Panc1 (cell line): ENCODE data around the gene MRFAP1L1. TPM values are rescaled to one million over a fixed set of nuclear protein-coding genes. Genes with fewer than 3 reads are reported as not detected.

Source experiments
- ATAC-seq: fragments of 200-7000 bp; cut with Tn5 transposase; 2 replicates; pipeline ENCODE4 v1.9.1; 2020; ENCODE audit warnings: mild to moderate bottlenecking, moderate library complexity
- BruUV-seq: library from RNA; stranded (reverse); fragments of 400-500 nt; replicated peaks from 2 replicates; lab custom pipeline; 2021; lab: Mats Ljungman, UMichigan
- CTCF ChIA-PET: fragments of 300-600 bp; sonication (Branson Sonifier 250); formaldehyde crosslinking; loops from one replicate; lab custom pipeline; 2022; ENCODE audit warnings: antibody characterized with exemption; lab: Charles Lee
- POLR2A ChIA-PET: fragments of 300-600 bp; sonication (Branson Sonifier 250); formaldehyde crosslinking; loops from one replicate; lab custom pipeline; 2022; ENCODE audit warnings: antibody characterized with exemption; lab: Charles Lee
- DNase-seq: peaks from one replicate; pipeline ENCODE4 v3.0.0-alpha.2; 2010; ENCODE audit warnings: low read depth, low spot score
- H3K27ac ChIP-seq: 2 replicates; pipeline ENCODE4 v1.5.1; 2011; ENCODE audit warnings: mild to moderate bottlenecking, low read length, inconsistent platforms
- H3K27me3 ChIP-seq: fragments of 200-500 bp; sonication (Bioruptor generic); 2 replicates; pipeline ENCODE4 v1.6.0; 2014; ENCODE audit warnings: low read length, inconsistent platforms; ENCODE audit not compliant: control insufficient read depth, insufficient read depth
- H3K36me3 ChIP-seq: fragments of 200-500 bp; sonication (Bioruptor generic); 2 replicates; pipeline ENCODE4 v1.5.1; 2014; ENCODE audit warnings: inconsistent platforms, mild to moderate bottlenecking, low read length, moderate library complexity; ENCODE audit not compliant: control insufficient read depth, insufficient read depth
- H3K4me1 ChIP-seq: 2 replicates; pipeline ENCODE4 v1.5.1; 2011; ENCODE audit warnings: inconsistent platforms, mild to moderate bottlenecking, low read length, moderate library complexity; ENCODE audit not compliant: control insufficient read depth, insufficient read depth
- H3K4me3 ChIP-seq, 2 experiments: 2 replicates each; pipeline ENCODE4 v1.5.1; 2011 to 2012; ENCODE audit warnings: low read depth in 2 of 2, low read length in 2 of 2, mild to moderate bottlenecking in 2 of 2, inconsistent platforms in 1 of 2, moderate library complexity in 1 of 2
- H3K9me3 ChIP-seq: fragments of 200-500 bp; sonication (Bioruptor generic); 2 replicates; pipeline ENCODE4 v1.5.1; 2014; ENCODE audit warnings: low read depth, mild to moderate bottlenecking, inconsistent platforms, low read length, moderate library complexity; ENCODE audit not compliant: control insufficient read depth, insufficient read depth
- CTCF ChIP-seq: fragments of 450-650 bp; IDR thresholded peaks from 2 replicates; pipeline ENCODE4 v1.5.1; 2017; ENCODE audit warnings: mild to moderate bottlenecking
- TCF7L2 ChIP-seq: IDR thresholded peaks from 2 replicates; pipeline ENCODE4 v1.6.1; 2011; ENCODE audit warnings: mild to moderate bottlenecking, low read depth, low read length, inconsistent platforms
- in situ Hi-C: cut with HindIII; loops from 2 replicates; pipeline ENCODE4 v1.10.0; 2016; ENCODE audit warnings: low sequenced_read_pairs, low pct_unique_long_range_greater_than_20kb
- intact Hi-C: fragments of 100-400 bp; cut with micrococcal nuclease; formaldehyde crosslinking; loops from one replicate; pipeline ENCODE4 v1.10.0; 2022; ENCODE audit not compliant: unreplicated experiment
- total RNA-seq: library from RNA; stranded (reverse); gene quantifications from one replicate; pipeline ENCODE4 v1.2.1, GENCODE V29; 2021; ENCODE audit not compliant: unreplicated experiment

MRFAP1L1 gene
- total RNA-seq, 1 experiment from 2014 or later, result 29.5 TPM

GRCh38 chr4:6695660-6696610, 13.7 kb downstream of the MRFAP1L1 start:
- ChIA-PET CTCF (interaction anchor here (0.6 to 1.0 kb wide), 2 partner anchors 11 to 13 kb away, joined by 3 to 4 read pairs; no protein-coding TSS in a partner anchor), POLR2A (no interaction called here)
- Histone ChIP-seq H3K27me3 (no peaks in the 10 kb centered on the region), H3K36me3 (no peaks in the 10 kb centered on the region), H3K9me3 (no peaks in the 10 kb centered on the region), H3K4me1 (peaks cover 38% of the 10 kb centered on the region), H3K4me3 (peak overlapping the region in 1 of 2 experiments; percentile 26; a peak in 2 of 4 replicates), H3K27ac (peak overlapping the region; percentile 53)
- intact Hi-C loops (no loop called here), in situ Hi-C loops (no loop called here)
- BruUV-seq, result no TSS peak
- ATAC-seq, result peak; percentile 85
- DNase-seq, result no peak
- TF ChIP-seq TCF7L2, result no peak
- peak; percentile 49; the same call in 1 of the 2 replicates for TF ChIP-seq CTCF

- ChIA-PET CTCF (interaction anchor here (1.0 kb wide), 1 partner anchor 12 kb away, joined by 4 read pairs; no protein-coding TSS in a partner anchor), POLR2A (no interaction called here)
- Histone ChIP-seq H3K4me1 (peaks cover 48% of the 10 kb centered on the region), H3K36me3 (no peaks in the 10 kb centered on the region), H3K9me3 (no peaks in the 10 kb centered on the region), H3K27me3 (no peaks in the 10 kb centered on the region), H3K4me3 (peak overlapping the region in 1 of 2 experiments; percentile 26; a peak in 1 of 4 replicates), H3K27ac (peak overlapping the region; percentile 59)
- TF ChIP-seq CTCF (no peak), TCF7L2 (no peak)
- ATAC-seq (no peak), DNase-seq (no peak)
- BruUV-seq, result no TSS peak
- intact Hi-C loops, result no loop called here
- in situ Hi-C loops, result no loop called here
These were observed 15.3 kb downstream of the MRFAP1L1 start for GRCh38 chr4:6694177-6694901.
